ENCODE measurements around the gene AP1G2.

AP1G2 gene

GRCh38 chr14:23582906-23583760 is 15.5 kb upstream of the AP1G2 start:
- TF ChIP-seq JUND (IDR thresholded peaks at IDR 0.05; ENCODE audit: low read depth), result no peak
- in situ Hi-C loops (cut with HindIII; ENCODE audit: low pct_unique_long_range_greater_than_20kb, low sequenced_read_pairs), result no loop called here
- no peak for DNase-seq (ENCODE audit: low read depth in 1 of 2, low spot score in 1 of 2)

GRCh38 chr14:23580948-23581281 is 13.3 kb upstream of the AP1G2 start:
- no peak for TF ChIP-seq JUND (IDR thresholded peaks at IDR 0.05; ENCODE audit: low read depth)
- no peak for DNase-seq (ENCODE audit: low read depth in 1 of 2, low spot score in 1 of 2)
- in situ Hi-C loops (cut with HindIII; ENCODE audit: low pct_unique_long_range_greater_than_20kb, low sequenced_read_pairs), result no loop called here

GRCh38 chr14:23580152-23580926 is 12.7 kb upstream of the AP1G2 start:
- in situ Hi-C loops (cut with HindIII; ENCODE audit: low pct_unique_long_range_greater_than_20kb, low sequenced_read_pairs), result no loop called here
- no peak for TF ChIP-seq JUND (IDR thresholded peaks at IDR 0.05; ENCODE audit: low read depth)
- DNase-seq (ENCODE audit: low read depth in 1 of 2, low spot score in 1 of 2), result no peak

- TF ChIP-seq JUND (IDR thresholded peaks at IDR 0.05; ENCODE audit: low read depth), result no peak
- DNase-seq (ENCODE audit: low read depth in 1 of 2, low spot score in 1 of 2), result no peak
- in situ Hi-C loops (cut with HindIII; ENCODE audit: low pct_unique_long_range_greater_than_20kb, low sequenced_read_pairs), result no loop called here
These were observed 12.1 kb upstream of the AP1G2 start for GRCh38 chr14:23579739-23580138.

GRCh38 chr14:23579311-23579630 is 11.7 kb upstream of the AP1G2 start:
- no peak for TF ChIP-seq JUND (IDR thresholded peaks at IDR 0.05; ENCODE audit: low read depth)
- no peak for DNase-seq (ENCODE audit: low read depth in 1 of 2, low spot score in 1 of 2)
- in situ Hi-C loops (cut with HindIII; ENCODE audit: low pct_unique_long_range_greater_than_20kb, low sequenced_read_pairs), result no loop called here

GRCh38 chr14:23578560-23579310 is 11.1 kb upstream of the AP1G2 start, which contains the start of gene JPH4:
TSS of gene JPH4 (minus strand) at chr14:23578790. CDS start at chr14:23577453, 1,337 bp downstream.
- DNase-seq (ENCODE audit: low read depth in 1 of 2, low spot score in 1 of 2), result no peak

GRCh38 chr14:23577710-23578392 is 10.3 kb upstream of the AP1G2 start:
- in situ Hi-C loops (cut with HindIII; ENCODE audit: low pct_unique_long_range_greater_than_20kb, low sequenced_read_pairs), result no loop called here
- DNase-seq (ENCODE audit: low read depth in 1 of 2, low spot score in 1 of 2), result no peak
- TF ChIP-seq JUND (IDR thresholded peaks at IDR 0.05; ENCODE audit: low read depth), result no peak

More at GRCh38 chr14:23578560-23579310, 11.1 kb upstream of the AP1G2 start, which contains the start of gene JPH4:
- TF ChIP-seq JUND (IDR thresholded peaks at IDR 0.05; ENCODE audit: low read depth), result no peak
- in situ Hi-C loops (cut with HindIII; ENCODE audit: low pct_unique_long_range_greater_than_20kb, low sequenced_read_pairs), result no loop called here

- no peak for DNase-seq (ENCODE audit: low read depth in 1 of 2, low spot score in 1 of 2)
- TF ChIP-seq JUND (IDR thresholded peaks at IDR 0.05; ENCODE audit: low read depth), result no peak
- in situ Hi-C loops (cut with HindIII; ENCODE audit: low pct_unique_long_range_greater_than_20kb, low sequenced_read_pairs), result no loop called here
These were observed 9.6 kb upstream of the AP1G2 start for GRCh38 chr14:23577004-23577681.

GRCh38 chr14:23573384-23574015 is 5.9 kb upstream of the AP1G2 start:
- no peak for TF ChIP-seq JUND (IDR thresholded peaks at IDR 0.05; ENCODE audit: low read depth)
- no peak for DNase-seq (ENCODE audit: low read depth in 1 of 2, low spot score in 1 of 2)
- in situ Hi-C loops (cut with HindIII; ENCODE audit: low pct_unique_long_range_greater_than_20kb, low sequenced_read_pairs), result no loop called here

GRCh38 chr14:23572836-23573235 is 5.2 kb upstream of the AP1G2 start:
- in situ Hi-C loops (cut with HindIII; ENCODE audit: low pct_unique_long_range_greater_than_20kb, low sequenced_read_pairs), result no loop called here
- no peak for TF ChIP-seq JUND (IDR thresholded peaks at IDR 0.05; ENCODE audit: low read depth)
- no peak for DNase-seq (ENCODE audit: low read depth in 1 of 2, low spot score in 1 of 2)

- in situ Hi-C loops (cut with HindIII; ENCODE audit: low pct_unique_long_range_greater_than_20kb, low sequenced_read_pairs), result no loop called here
- DNase-seq (ENCODE audit: low read depth in 1 of 2, low spot score in 1 of 2), result no peak
- TF ChIP-seq JUND (IDR thresholded peaks at IDR 0.05; ENCODE audit: low read depth), result no peak
These were observed 4.9 kb upstream of the AP1G2 start for GRCh38 chr14:23572524-23572828.
